Placental pericyte (primary cell): ENCODE data around the gene OCSTAMP. TPM values are rescaled to one million over a fixed set of nuclear protein-coding genes. Genes with fewer than 3 reads are reported as not detected.

Experiments used
- total RNA-seq: library from RNA; depleted of rRNA; stranded (reverse); fragments of >200 nt; gene quantifications from 2 replicates; pipeline ENCODE4 v1.2.3, GENCODE V29; 2012

The OCSTAMP gene
- total RNA-seq, result not detected in 2 replicates

GRCh38 chr20:46550461-46550860 lies at the start of gene OCSTAMP:
OCSTAMP (minus strand) TSS chr20:46550654; CDS start chr20:46550560, 94 bp downstream.

GRCh38 chr20:46512943-46513844 lies 37.3 kb downstream of the OCSTAMP start, which contains the start of gene ZNF334:
ZNF334 (minus strand) TSS chr20:46513559; CDS start chr20:46512102, 1,457 bp downstream.

Other genes with a start within 250 kb of the OCSTAMP start
- not detected in 2 replicates for gene CDH22, start 242.2 kb downstream of the OCSTAMP start, total RNA-seq
- gene ELMO2, start 144.0 kb downstream of the OCSTAMP start, total RNA-seq, result 53.8 and 61.1 TPM in 2 replicates
- gene ZNF334, start 37.1 kb downstream of the OCSTAMP start, total RNA-seq, result 1.1 and 4.6 TPM in 2 replicates
- gene SLC13A3, start 100.8 kb upstream of the OCSTAMP start, total RNA-seq, result 1.3 and 4.6 TPM in 2 replicates
- 18.8 and 23.9 TPM in 2 replicates for gene TP53RK, start 138.8 kb upstream of the OCSTAMP start, total RNA-seq
- gene SLC2A10, start 159.0 kb upstream of the OCSTAMP start, total RNA-seq, result 40.5 and 61.7 TPM in 2 replicates